Transverse colon (tissue), 3 donors: Measurements from ENCODE around the gene TEX36.
A peak's percentile ranks its signal among the peaks of the same experiment; 100 is the strongest.

Experiments
- CTCF ChIP-seq, 5 experiments: fragments of 200-600 bp in 3 of 5; fragments of 450-650 bp in 2 of 5; sonication (generic) in 3 of 5; IDR thresholded peaks; 1 replicate in 2 of 5; 2 replicates in 3 of 5; pipeline ENCODE4 v1.5.1; 2016 to 2017; ENCODE audit warnings: antibody characterized with exemption in 5 of 5, inconsistent platforms in 3 of 5, mild to moderate bottlenecking in 2 of 5, moderate library complexity in 1 of 5
- POLR2A ChIP-seq: fragments of 450-650 bp; IDR thresholded peaks from one replicate; pipeline ENCODE4 v1.6.1; 2016; ENCODE audit warnings: antibody characterized with exemption, mild to moderate bottlenecking, moderate library complexity

- TF ChIP-seq CTCF (IDR thresholded peaks at IDR 0.05), result no peak
- peak; percentile 89 for TF ChIP-seq POLR2A
Observed at GRCh38 chr10:125719173-125720001, 36.4 kb upstream of the TEX36 start, which contains the start of gene EDRF1.
